ENCODE measurements around the gene BBS12.

BBS12 gene

DNA sequence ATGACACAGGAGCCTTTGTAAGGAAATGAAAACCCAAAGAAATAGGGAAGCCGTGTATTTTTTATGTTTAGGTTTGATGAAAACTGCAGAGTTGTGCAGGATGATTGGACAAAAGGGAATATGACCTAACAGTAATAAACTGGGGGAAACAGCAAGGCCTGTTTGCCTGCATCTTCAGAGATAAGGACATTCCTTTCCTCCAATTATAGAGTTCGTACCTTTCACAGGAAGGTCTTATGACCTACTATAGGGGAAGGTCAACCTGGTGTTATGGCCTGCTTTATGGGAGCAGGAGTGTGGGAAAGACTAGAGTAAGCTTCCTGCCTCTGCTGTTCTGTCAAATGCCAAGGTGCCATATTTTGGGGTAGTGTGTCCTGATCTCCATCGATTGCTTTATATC, 42.5 kb downstream of the BBS12 start:
- H3K4me3 ChIP-seq (ENCODE audit: low read depth, low read length), result no peak overlapping the region
- no peak for DNase-seq (ENCODE audit: low read depth)
- TF ChIP-seq CTCF (IDR thresholded peaks at IDR 0.05; ENCODE audit: low read depth, low read length, missing control alignments), result no peak
- in situ Hi-C loops (cut with HindIII; ENCODE audit: low sequenced_read_pairs), result no loop called here

- DNase-seq (ENCODE audit: low read depth), result no peak
- TF ChIP-seq CTCF (IDR thresholded peaks at IDR 0.05; ENCODE audit: low read depth, low read length, missing control alignments), result no peak
- in situ Hi-C loops (cut with HindIII; ENCODE audit: low sequenced_read_pairs), result no loop called here
- no peak overlapping the region for H3K4me3 ChIP-seq (ENCODE audit: low read depth, low read length)
Measured at GRCh38 chr4:122775987-122776836, 43.7 kb downstream of the BBS12 start.

- in situ Hi-C loops (cut with HindIII; ENCODE audit: low sequenced_read_pairs), result no loop called here
- H3K4me3 ChIP-seq (ENCODE audit: low read depth, low read length), result no peak overlapping the region
- TF ChIP-seq CTCF (IDR thresholded peaks at IDR 0.05; ENCODE audit: low read depth, low read length, missing control alignments), result no peak
- no peak for DNase-seq (ENCODE audit: low read depth)
Measured at GRCh38 chr4:122776916-122777315, 44.4 kb downstream of the BBS12 start.

DNA sequence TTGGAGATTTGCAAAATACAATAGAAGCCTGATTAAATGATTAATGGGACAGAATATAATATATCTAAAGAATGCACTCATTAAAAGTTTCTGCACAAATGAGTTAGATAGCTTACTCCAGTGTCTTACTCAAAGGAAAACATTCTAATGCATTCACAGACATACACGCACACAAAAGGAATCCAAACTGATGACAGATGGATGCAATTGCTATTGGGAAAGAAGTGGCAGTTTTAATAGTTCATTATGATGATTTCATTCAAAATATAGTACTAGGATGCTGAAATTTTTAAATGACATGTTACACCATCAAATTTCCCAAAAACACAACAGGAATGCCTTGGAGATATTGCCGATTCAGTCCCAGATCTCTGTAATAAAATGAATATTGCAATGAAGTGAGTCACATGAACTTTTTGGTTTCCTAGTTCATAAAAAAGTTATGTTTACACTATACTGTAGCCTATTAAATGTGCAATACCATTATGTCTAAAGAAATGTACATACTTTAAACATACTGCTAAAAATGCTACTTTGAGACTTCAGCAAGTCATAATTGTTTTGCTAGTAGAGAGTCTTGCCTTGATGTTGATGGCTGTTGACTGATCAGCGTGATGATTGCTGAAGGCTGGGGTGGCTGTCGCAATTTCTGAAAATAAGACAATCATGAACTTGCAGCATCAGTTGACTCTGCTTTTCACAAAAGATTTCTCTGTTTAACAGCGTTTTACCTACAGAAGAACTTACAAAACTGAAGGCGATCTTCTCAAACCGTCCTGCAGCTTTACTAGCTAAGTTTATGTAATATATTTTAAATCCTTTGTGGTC, 45.6 kb downstream of the BBS12 start:
- no peak overlapping the region for H3K4me3 ChIP-seq (ENCODE audit: low read depth, low read length)
- TF ChIP-seq CTCF (IDR thresholded peaks at IDR 0.05; ENCODE audit: low read depth, low read length, missing control alignments), result no peak
- in situ Hi-C loops (cut with HindIII; ENCODE audit: low sequenced_read_pairs), result no loop called here
- no peak for DNase-seq (ENCODE audit: low read depth)

DNA sequence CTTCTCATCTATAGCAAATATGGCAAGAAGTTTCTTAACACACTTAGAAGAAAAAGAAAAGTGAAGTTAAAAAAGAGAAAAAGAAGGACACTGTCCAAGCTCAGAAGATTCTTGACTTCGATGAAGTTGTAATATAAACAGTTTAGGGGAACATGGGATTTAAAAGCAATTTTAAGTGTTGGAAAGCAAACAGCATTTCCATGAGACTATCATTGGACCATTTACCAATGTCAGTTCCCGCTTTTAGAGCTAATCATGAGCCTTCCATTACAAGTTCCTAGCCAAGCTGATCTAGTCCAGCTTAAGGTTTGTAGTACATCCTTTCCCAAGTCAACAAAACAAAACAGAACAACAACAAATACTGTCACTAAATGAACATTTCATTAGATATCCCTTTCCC, 49.0 kb downstream of the BBS12 start:
- in situ Hi-C loops (cut with HindIII; ENCODE audit: low sequenced_read_pairs), result no loop called here
- no peak for TF ChIP-seq CTCF (IDR thresholded peaks at IDR 0.05; ENCODE audit: low read depth, low read length, missing control alignments)
- DNase-seq (ENCODE audit: low read depth), result no peak
- no peak overlapping the region for H3K4me3 ChIP-seq (ENCODE audit: low read depth, low read length)

DNA sequence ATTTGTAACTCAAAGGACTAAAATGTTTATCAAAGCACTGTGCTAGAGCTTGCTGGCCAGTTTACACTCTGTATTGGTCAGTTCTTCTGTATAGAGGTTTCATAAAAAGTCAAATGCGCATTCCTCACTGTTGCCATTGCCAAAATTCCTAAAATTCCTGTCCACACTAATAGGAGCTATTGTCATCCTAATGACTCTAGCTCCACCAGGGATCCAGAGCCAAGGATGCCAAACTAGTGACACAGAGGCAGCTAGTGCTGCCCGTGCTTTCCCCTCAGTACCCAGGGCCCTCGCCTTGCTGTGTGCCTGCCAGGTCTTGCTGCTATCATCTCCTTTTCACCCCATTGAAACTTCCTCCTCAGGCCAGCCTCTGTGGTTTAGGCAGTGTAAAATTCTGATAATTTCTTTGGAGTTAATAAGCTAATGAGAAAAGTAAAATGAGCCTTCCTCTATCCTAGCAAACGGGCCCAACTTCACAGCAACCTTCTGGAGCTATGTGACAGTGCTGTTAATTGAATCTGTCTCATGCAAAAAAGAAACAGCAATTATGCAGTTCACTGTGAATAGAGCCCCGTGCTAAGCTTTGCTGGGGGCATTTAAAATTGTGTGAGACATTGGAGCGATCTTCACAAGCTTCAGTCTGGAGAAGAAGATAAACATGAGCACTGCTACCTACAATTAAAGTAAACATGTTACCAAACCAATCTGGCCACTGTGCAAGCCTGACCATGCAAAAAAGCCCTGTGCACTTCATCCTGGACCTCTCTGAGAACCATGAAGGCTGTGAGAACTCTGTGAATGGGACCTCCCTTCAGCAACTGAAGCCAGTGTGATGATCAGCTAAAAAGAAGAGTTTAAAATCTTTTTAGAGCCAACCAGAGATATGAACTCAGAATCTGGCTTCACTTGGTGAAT, 51.1 kb downstream of the BBS12 start:
- DNase-seq (ENCODE audit: low read depth), result peak; percentile 92
- in situ Hi-C loops (cut with HindIII; ENCODE audit: low sequenced_read_pairs), result no loop called here
- H3K4me3 ChIP-seq (ENCODE audit: low read depth, low read length), result no peak overlapping the region
- TF ChIP-seq CTCF (IDR thresholded peaks at IDR 0.05; ENCODE audit: low read depth, low read length, missing control alignments), result no peak

Data from astrocyte of the cerebellum (primary cell).